ENCODE data around the gene PDE9A. TPM values are rescaled to one million over a fixed set of nuclear protein-coding genes. Genes with fewer than 3 reads are reported as not detected.

PDE9A gene
- total and polyA plus RNA-seq, 2 donors (not counting 3 experiments of a cell fraction or from before 2014, with no cell fraction given), result 0.28 to 2.2 TPM

- no peaks in the 10 kb centered on the region for H3K36me3 ChIP-seq (ENCODE audit: control insufficient read depth in 2 of 2, extremely low read depth in 1 of 2, insufficient read depth in 2 of 2, low read length in 2 of 2)
- no peak overlapping the region for H3K4me3 ChIP-seq (replicated peaks in 1 of 3; ENCODE audit: insufficient read depth in 1 of 3, low read depth in 1 of 3, low read length in 3 of 3)
- H3K4me1 ChIP-seq (ENCODE audit: control insufficient read depth, extremely low read depth, insufficient read depth, low read length), result no peaks in the 10 kb centered on the region
- CTCF ChIA-PET, result no interaction called here
- no peaks in the 10 kb centered on the region for H4K20me1 ChIP-seq (replicated peaks; ENCODE audit: control insufficient read depth, extremely low read depth, insufficient read depth, low read length)
- no peak overlapping the region for H3K9ac ChIP-seq (replicated peaks; ENCODE audit: extremely low read depth, insufficient read depth, low read length)
- FAIRE-seq, result no peak
- BruUV-seq (replicated peaks), result no TSS peak
- no peaks in the 10 kb centered on the region for H3K9me1 ChIP-seq (replicated peaks; ENCODE audit: control insufficient read depth, extremely low read depth, insufficient read depth, low read length)
- H3K9me3 ChIP-seq (replicated peaks; ENCODE audit: control insufficient read depth, insufficient read depth, low read length), result no peaks in the 10 kb centered on the region
- H2AFZ ChIP-seq (ENCODE audit: low read depth, low read length), result no peak overlapping the region
- TF ChIP-seq MAX (IDR thresholded peaks at IDR 0.05; ENCODE audit: insufficient read depth, insufficient read length) (no peak), CTCF (IDR thresholded peaks at IDR 0.05; ENCODE audit: extremely low read depth in 1 of 2, insufficient read depth in 1 of 2, low read depth in 1 of 2, low read length in 2 of 2) (no peak), MYC (IDR thresholded peaks at IDR 0.05; ENCODE audit: low read depth, low read length) (no peak), POLR2AphosphoS5 (IDR thresholded peaks at IDR 0.05; ENCODE audit: insufficient read depth, low read depth, low read length) (no peak), POLR2A (IDR thresholded peaks at IDR 0.05; ENCODE audit: low read depth, low read length) (no peak), EZH2 (IDR thresholded peaks at IDR 0.05; ENCODE audit: borderline replicate concordance, low read depth, low read length, severe bottlenecking) (no peak), GATA2 (IDR thresholded peaks at IDR 0.05; ENCODE audit: insufficient read depth, insufficient read length, low read depth, low read length) (no peak)
- H3K4me2 ChIP-seq (ENCODE audit: insufficient read depth, low read length), result no peak overlapping the region
- DNase-seq (ENCODE audit: low read depth, low spot score), result no peak
- dilution Hi-C loops (cut with MboI; ENCODE audit: extremely low pct_ligation_motif_present, low sequenced_read_pairs), result no loop called here
- no peak overlapping the region for H3K27ac ChIP-seq (ENCODE audit: insufficient read depth, low read depth, low read length)
- intact Hi-C loops (cut with micrococcal nuclease), result no loop called here
- no peaks in the 10 kb centered on the region for H3K27me3 ChIP-seq (ENCODE audit: control insufficient read depth in 2 of 2, insufficient read depth in 2 of 2, low read length in 2 of 2)
- POLR2A ChIA-PET, result no interaction called here
- H3K79me2 ChIP-seq (ENCODE audit: control insufficient read depth, insufficient read depth, low read length), result no peaks in the 10 kb centered on the region
Observed at GRCh38 chr21:42664614-42665013, 11.2 kb downstream of the PDE9A start.
